Measurements from ENCODE around the gene NPHP4. TPM values are rescaled to one million over a fixed set of nuclear protein-coding genes. Genes with fewer than 3 reads are reported as not detected.

NPHP4 gene
- total RNA-seq, 2 experiments from 2014 or later, result 13.4 to 24.2 TPM

- no peaks in the 10 kb centered on the region for H3K9me3 ChIP-seq (ENCODE audit: low read length)
- intact Hi-C loops (cut with micrococcal nuclease; ENCODE audit: unreplicated experiment), result no loop called here
- H3K27ac ChIP-seq (ENCODE audit: low read depth, low read length, poor library complexity, severe bottlenecking), result no peak overlapping the region
- H4K20me1 ChIP-seq (ENCODE audit: insufficient read depth, low read length), result no peaks in the 10 kb centered on the region
- H3K79me2 ChIP-seq (ENCODE audit: insufficient read depth, low read depth, low read length), result no peaks in the 10 kb centered on the region
- no peak overlapping the region for H3K4me2 ChIP-seq (ENCODE audit: low read length)
- H2AFZ ChIP-seq (ENCODE audit: low read length), result no peak overlapping the region
- H3K4me1 ChIP-seq (ENCODE audit: insufficient read depth, low read length, poor library complexity, severe bottlenecking), result no peaks in the 10 kb centered on the region
- H3K9me2 ChIP-seq (ENCODE audit: insufficient read depth, low read length), result no peaks in the 10 kb centered on the region
- DNase-seq (ENCODE audit: low spot score), result no peak
- no peaks in the 10 kb centered on the region for H3K36me3 ChIP-seq (ENCODE audit: insufficient read depth, low read length)
- ChIA-PET CTCF (ENCODE audit: unreplicated experiment) (no interaction called here), POLR2A (no interaction called here)
- H3K4me3 ChIP-seq (ENCODE audit: low read depth, low read length, poor library complexity, severe bottlenecking), result no peak overlapping the region
- no TSS peak for BruUV-seq (replicated peaks)
- no peak for TF ChIP-seq CTCF (conservative IDR thresholded peaks at IDR 0.05; ENCODE audit: low read length)
- no peak for TF ChIP-seq EZH2phosphoT487 (IDR thresholded peaks at IDR 0.05; ENCODE audit: borderline replicate concordance, low read depth, low read length)
These were observed 155.3 kb downstream of the NPHP4 start for GRCh38 chr1:5836776-5837440.

GRCh38 chr1:5835179-5835562 is 157.1 kb downstream of the NPHP4 start:
- H3K79me2 ChIP-seq (ENCODE audit: insufficient read depth, low read depth, low read length), result no peaks in the 10 kb centered on the region
- CTCF ChIA-PET (ENCODE audit: unreplicated experiment), result no interaction called here
- H3K9me2 ChIP-seq (ENCODE audit: insufficient read depth, low read length), result no peaks in the 10 kb centered on the region
- no peak overlapping the region for H2AFZ ChIP-seq (ENCODE audit: low read length)
- POLR2A ChIA-PET, result no interaction called here
- H3K4me3 ChIP-seq (ENCODE audit: low read depth, low read length, poor library complexity, severe bottlenecking), result no peak overlapping the region
- no peak for DNase-seq (ENCODE audit: low spot score)
- BruUV-seq (replicated peaks), result no TSS peak
- no peaks in the 10 kb centered on the region for H3K36me3 ChIP-seq (ENCODE audit: insufficient read depth, low read length)
- H3K27ac ChIP-seq (ENCODE audit: low read depth, low read length, poor library complexity, severe bottlenecking), result no peak overlapping the region
- TF ChIP-seq CTCF (conservative IDR thresholded peaks at IDR 0.05; ENCODE audit: low read length), result no peak
- TF ChIP-seq EZH2phosphoT487 (IDR thresholded peaks at IDR 0.05; ENCODE audit: borderline replicate concordance, low read depth, low read length), result no peak
- no peaks in the 10 kb centered on the region for H3K9me3 ChIP-seq (ENCODE audit: low read length)
- intact Hi-C loops (cut with micrococcal nuclease; ENCODE audit: unreplicated experiment), result no loop called here
- H4K20me1 ChIP-seq (ENCODE audit: insufficient read depth, low read length), result no peaks in the 10 kb centered on the region
- H3K4me1 ChIP-seq (ENCODE audit: insufficient read depth, low read length, poor library complexity, severe bottlenecking), result no peaks in the 10 kb centered on the region
- no peak overlapping the region for H3K4me2 ChIP-seq (ENCODE audit: low read length)

- Histone ChIP-seq H3K4me2 (ENCODE audit: low read length) (no peak overlapping the region), H3K4me1 (ENCODE audit: insufficient read depth, low read length, poor library complexity, severe bottlenecking) (no peaks in the 10 kb centered on the region), H2AFZ (ENCODE audit: low read length) (no peak overlapping the region), H3K79me2 (ENCODE audit: insufficient read depth, low read depth, low read length) (no peaks in the 10 kb centered on the region), H3K4me3 (ENCODE audit: low read depth, low read length, poor library complexity, severe bottlenecking) (no peak overlapping the region), H4K20me1 (ENCODE audit: insufficient read depth, low read length) (no peaks in the 10 kb centered on the region), H3K9me2 (ENCODE audit: insufficient read depth, low read length) (no peaks in the 10 kb centered on the region), H3K27ac (ENCODE audit: low read depth, low read length, poor library complexity, severe bottlenecking) (no peak overlapping the region), H3K9me3 (ENCODE audit: low read length) (no peaks in the 10 kb centered on the region), H3K36me3 (ENCODE audit: insufficient read depth, low read length) (no peaks in the 10 kb centered on the region)
- intact Hi-C loops (cut with micrococcal nuclease; ENCODE audit: unreplicated experiment), result no loop called here
- ChIA-PET POLR2A (no interaction called here), CTCF (ENCODE audit: unreplicated experiment) (no interaction called here)
- no TSS peak for BruUV-seq (replicated peaks)
- TF ChIP-seq CTCF (conservative IDR thresholded peaks at IDR 0.05; ENCODE audit: low read length), result no peak
- TF ChIP-seq EZH2phosphoT487 (IDR thresholded peaks at IDR 0.05; ENCODE audit: borderline replicate concordance, low read depth, low read length), result no peak
- DNase-seq (ENCODE audit: low spot score), result no peak
These were observed 157.6 kb downstream of the NPHP4 start for GRCh38 chr1:5834477-5835178.
